Hepatic stellate cell (primary cell): Measurements from ENCODE around the gene POR.
A peak's percentile ranks its signal among the peaks of the same experiment; 100 is the strongest.
"Not testable (repeated sequence)": the region's sequence is repeated elsewhere in the genome, so short reads cannot be mapped to it uniquely, and the experiment has no call there.

Experiments
- DNase-seq: peaks from one replicate; pipeline ENCODE4 v3.0.0; 2011; ENCODE audit warnings: low spot score

POR gene

GRCh38 chr7:75885036-75885435 lies 29.9 kb upstream of the POR start:
- DNase-seq: no peak

- DNase-seq: no peak
Observed at GRCh38 chr7:75887669-75888369, 27.1 kb upstream of the POR start.

GRCh38 chr7:75888464-75889222 lies 26.3 kb upstream of the POR start:
- DNase-seq: no peak

- no peak for DNase-seq
Observed at GRCh38 chr7:75889223-75889825, 25.6 kb upstream of the POR start.

- DNase-seq: no peak
Observed at GRCh38 chr7:75889826-75890225, 25.1 kb upstream of the POR start.

GRCh38 chr7:75891237-75891636 lies 23.7 kb upstream of the POR start:
- not testable (repeated sequence) for DNase-seq

GRCh38 chr7:75891815-75892411 lies 23.0 kb upstream of the POR start:
- DNase-seq: no peak

- no peak for DNase-seq
Observed at GRCh38 chr7:75892634-75893272, 22.2 kb upstream of the POR start.

GRCh38 chr7:75896803-75897327 lies 18.1 kb upstream of the POR start:
- no peak for DNase-seq

- no peak for DNase-seq
Observed at GRCh38 chr7:75900617-75901315, 14.2 kb upstream of the POR start.

- peak; percentile 53 for DNase-seq
Observed at GRCh38 chr7:75905785-75906604, 9.0 kb upstream of the POR start.

- no peak for DNase-seq
Observed at GRCh38 chr7:75906991-75907667, 7.8 kb upstream of the POR start.

GRCh38 chr7:75907668-75908039 lies 7.3 kb upstream of the POR start:
- DNase-seq: not testable (repeated sequence)

GRCh38 chr7:75909521-75910132 lies 5.3 kb upstream of the POR start:
- DNase-seq: no peak

- not testable (repeated sequence) for DNase-seq
Observed at GRCh38 chr7:75911186-75911585, 3.8 kb upstream of the POR start.

- DNase-seq: no peak
Observed at GRCh38 chr7:75913437-75913836, 1.5 kb upstream of the POR start.

GRCh38 chr7:75914169-75914654 lies 743 bp upstream of the POR start:
- no peak for DNase-seq

GRCh38 chr7:75915416-75916156 lies 631 bp downstream of the POR start:
- DNase-seq: no peak

- DNase-seq: no peak
Observed at GRCh38 chr7:75916259-75916658, 1.3 kb downstream of the POR start.
